ENCODE data around the gene XYLT1.

Gene XYLT1

DNA sequence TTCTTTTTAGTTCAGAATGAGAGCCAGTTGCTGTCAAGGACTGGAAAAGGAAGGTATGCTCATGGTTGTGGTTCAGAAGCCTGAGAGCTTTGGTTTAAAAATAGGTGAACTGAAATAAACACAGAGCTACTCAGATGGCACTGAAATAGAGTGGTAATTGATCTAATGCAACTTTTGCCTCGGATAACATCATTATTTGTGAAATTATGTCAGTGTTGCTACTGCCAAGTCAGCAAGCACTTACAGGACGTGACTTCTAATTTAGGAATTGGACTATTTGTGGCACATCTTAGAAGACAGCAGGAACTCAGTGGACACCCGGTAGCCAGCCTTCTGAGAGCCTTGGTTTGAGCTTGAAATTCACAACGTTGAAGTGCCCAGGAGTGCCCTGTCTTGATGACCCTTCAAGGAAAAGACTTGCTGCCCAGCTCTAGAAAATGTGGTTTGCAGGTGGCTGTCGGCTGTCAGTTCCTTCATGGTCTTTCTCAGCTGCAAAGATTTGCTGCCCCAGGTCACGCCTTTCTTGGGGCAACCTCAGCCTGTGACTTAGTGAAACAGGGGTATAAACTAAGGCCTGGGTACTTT lies 42.0 kb upstream of the XYLT1 start:
- Histone ChIP-seq H3K9ac (ENCODE audit: low read depth, low read length, poor library complexity, severe bottlenecking) (no peak overlapping the region), H4K20me1 (ENCODE audit: insufficient read depth, low read length, poor library complexity, severe bottlenecking) (no peaks in the 10 kb centered on the region), H3K9me3 (ENCODE audit: insufficient read depth, low read depth, low read length) (peaks cover 6% of the 10 kb centered on the region; the same call in 1 of the 2 replicates), H3K9me2 (replicated peaks; ENCODE audit: low read depth, low read length) (no peaks in the 10 kb centered on the region), H3K4me3 (ENCODE audit: low read length, poor library complexity, severe bottlenecking) (no peak overlapping the region), H3F3A (ENCODE audit: low read depth) (no peaks in the 10 kb centered on the region), H3K4me1 (ENCODE audit: insufficient read depth, low read length, poor library complexity, severe bottlenecking) (no peaks in the 10 kb centered on the region), H3K79me2 (ENCODE audit: insufficient read depth, low read length) (no peaks in the 10 kb centered on the region), H3K4me2 (ENCODE audit: low read depth, low read length, poor library complexity, severe bottlenecking) (no peak overlapping the region), H3K36me3 (ENCODE audit: insufficient read depth, low read length) (no peaks in the 10 kb centered on the region), H2AFZ (ENCODE audit: low read length) (no peak overlapping the region), H3K27me3 (ENCODE audit: insufficient read depth, low read length, poor library complexity, severe bottlenecking) (no peaks in the 10 kb centered on the region)
- TF ChIP-seq EZH2phosphoT487 (IDR thresholded peaks at IDR 0.05; ENCODE audit: borderline replicate concordance) = no peak
- TF ChIP-seq, protein P1, sequence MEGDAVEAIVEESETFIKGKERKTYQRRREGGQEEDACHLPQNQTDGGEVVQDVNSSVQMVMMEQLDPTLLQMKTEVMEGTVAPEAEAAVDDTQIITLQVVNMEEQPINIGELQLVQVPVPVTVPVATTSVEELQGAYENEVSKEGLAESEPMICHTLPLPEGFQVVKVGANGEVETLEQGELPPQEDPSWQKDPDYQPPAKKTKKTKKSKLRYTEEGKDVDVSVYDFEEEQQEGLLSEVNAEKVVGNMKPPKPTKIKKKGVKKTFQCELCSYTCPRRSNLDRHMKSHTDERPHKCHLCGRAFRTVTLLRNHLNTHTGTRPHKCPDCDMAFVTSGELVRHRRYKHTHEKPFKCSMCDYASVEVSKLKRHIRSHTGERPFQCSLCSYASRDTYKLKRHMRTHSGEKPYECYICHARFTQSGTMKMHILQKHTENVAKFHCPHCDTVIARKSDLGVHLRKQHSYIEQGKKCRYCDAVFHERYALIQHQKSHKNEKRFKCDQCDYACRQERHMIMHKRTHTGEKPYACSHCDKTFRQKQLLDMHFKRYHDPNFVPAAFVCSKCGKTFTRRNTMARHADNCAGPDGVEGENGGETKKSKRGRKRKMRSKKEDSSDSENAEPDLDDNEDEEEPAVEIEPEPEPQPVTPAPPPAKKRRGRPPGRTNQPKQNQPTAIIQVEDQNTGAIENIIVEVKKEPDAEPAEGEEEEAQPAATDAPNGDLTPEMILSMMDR (conservative IDR thresholded peaks at IDR 0.05; ENCODE audit: low read length) = no peak

DNA sequence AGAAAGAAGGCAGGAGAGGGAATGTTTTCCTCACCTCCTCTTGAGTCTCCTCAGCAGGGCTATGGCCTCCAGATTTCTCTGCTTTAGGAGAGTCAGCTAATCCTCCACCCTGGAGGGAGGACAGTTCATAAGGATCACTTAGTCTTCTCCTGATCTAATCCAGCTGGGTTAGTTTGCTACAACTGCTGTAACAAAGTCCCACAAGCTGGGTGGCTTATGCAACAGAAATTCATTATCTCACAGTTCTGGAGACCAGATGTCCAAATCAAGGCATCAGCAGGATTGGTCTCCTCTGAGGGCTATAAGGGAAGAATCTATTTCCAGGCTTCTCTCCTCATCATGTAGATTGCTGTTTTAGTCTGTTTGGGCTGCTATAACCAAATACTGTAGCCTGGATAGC lies 40.6 kb upstream of the XYLT1 start:
- H3K9ac ChIP-seq (ENCODE audit: low read depth, low read length, poor library complexity, severe bottlenecking) = no peak overlapping the region
- H3K36me3 ChIP-seq (ENCODE audit: insufficient read depth, low read length) = no peaks in the 10 kb centered on the region
- H3K4me3 ChIP-seq (ENCODE audit: low read length, poor library complexity, severe bottlenecking) = no peak overlapping the region
- H3K79me2 ChIP-seq (ENCODE audit: insufficient read depth, low read length) = no peaks in the 10 kb centered on the region
- TF ChIP-seq, protein P1 (conservative IDR thresholded peaks at IDR 0.05; ENCODE audit: low read length) = no peak
- no peak for TF ChIP-seq EZH2phosphoT487 (IDR thresholded peaks at IDR 0.05; ENCODE audit: borderline replicate concordance)
- H3K4me1 ChIP-seq (ENCODE audit: insufficient read depth, low read length, poor library complexity, severe bottlenecking) = no peaks in the 10 kb centered on the region
- no peak overlapping the region for H3K4me2 ChIP-seq (ENCODE audit: low read depth, low read length, poor library complexity, severe bottlenecking)
- no peaks in the 10 kb centered on the region for H4K20me1 ChIP-seq (ENCODE audit: insufficient read depth, low read length, poor library complexity, severe bottlenecking)
- peaks cover 6% of the 10 kb centered on the region; the same call in 1 of the 2 replicates for H3K9me3 ChIP-seq (ENCODE audit: insufficient read depth, low read depth, low read length)
- H2AFZ ChIP-seq (ENCODE audit: low read length) = no peak overlapping the region
- H3F3A ChIP-seq (ENCODE audit: low read depth) = no peaks in the 10 kb centered on the region
- H3K9me2 ChIP-seq (replicated peaks; ENCODE audit: low read depth, low read length) = no peaks in the 10 kb centered on the region
- H3K27me3 ChIP-seq (ENCODE audit: insufficient read depth, low read length, poor library complexity, severe bottlenecking) = no peaks in the 10 kb centered on the region

DNA sequence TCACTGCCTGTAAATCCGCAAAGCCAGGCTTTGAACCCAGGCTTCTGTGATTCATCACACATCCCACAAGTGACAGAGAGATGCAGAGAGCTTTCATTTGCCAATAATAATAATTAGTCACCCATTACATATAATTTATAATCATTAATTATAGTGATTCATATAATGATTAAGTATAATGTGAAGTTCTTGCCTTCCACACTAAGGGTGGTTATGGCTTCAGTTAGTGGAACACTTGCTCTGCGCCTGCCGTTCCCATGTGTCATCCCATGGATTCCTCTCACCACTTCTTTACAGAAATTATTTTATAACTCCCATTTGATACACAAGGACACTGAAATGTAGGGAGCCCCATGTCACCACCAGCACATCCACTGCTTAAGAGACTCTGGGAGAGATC lies 39.8 kb upstream of the XYLT1 start:
- H3F3A ChIP-seq (ENCODE audit: low read depth) = no peaks in the 10 kb centered on the region
- H3K9me3 ChIP-seq (ENCODE audit: insufficient read depth, low read depth, low read length) = peaks cover 6% of the 10 kb centered on the region; the same call in 1 of the 2 replicates
- no peak overlapping the region for H2AFZ ChIP-seq (ENCODE audit: low read length)
- H3K27me3 ChIP-seq (ENCODE audit: insufficient read depth, low read length, poor library complexity, severe bottlenecking) = no peaks in the 10 kb centered on the region
- no peaks in the 10 kb centered on the region for H4K20me1 ChIP-seq (ENCODE audit: insufficient read depth, low read length, poor library complexity, severe bottlenecking)
- H3K4me1 ChIP-seq (ENCODE audit: insufficient read depth, low read length, poor library complexity, severe bottlenecking) = no peaks in the 10 kb centered on the region
- no peak overlapping the region for H3K4me2 ChIP-seq (ENCODE audit: low read depth, low read length, poor library complexity, severe bottlenecking)
- no peaks in the 10 kb centered on the region for H3K36me3 ChIP-seq (ENCODE audit: insufficient read depth, low read length)
- H3K4me3 ChIP-seq (ENCODE audit: low read length, poor library complexity, severe bottlenecking) = no peak overlapping the region
- H3K9ac ChIP-seq (ENCODE audit: low read depth, low read length, poor library complexity, severe bottlenecking) = no peak overlapping the region
- no peaks in the 10 kb centered on the region for H3K79me2 ChIP-seq (ENCODE audit: insufficient read depth, low read length)
- H3K9me2 ChIP-seq (replicated peaks; ENCODE audit: low read depth, low read length) = no peaks in the 10 kb centered on the region
- TF ChIP-seq EZH2phosphoT487 (IDR thresholded peaks at IDR 0.05; ENCODE audit: borderline replicate concordance) = no peak
- TF ChIP-seq, protein P1 (conservative IDR thresholded peaks at IDR 0.05; ENCODE audit: low read length) = no peak

Data from Loucy (cell line).